GM12874 (cell line): ENCODE data around the gene CAMTA1.

Source experiments
- TF ChIP-seq, protein P1 (sequence below): IDR thresholded peaks from 2 replicates; pipeline ENCODE4 v1.5.1; 2011; ENCODE audit warnings: low read depth, mild to moderate bottlenecking, control low read depth, low read length, moderate library complexity; ENCODE audit not compliant: insufficient read depth

Gene CAMTA1

DNA sequence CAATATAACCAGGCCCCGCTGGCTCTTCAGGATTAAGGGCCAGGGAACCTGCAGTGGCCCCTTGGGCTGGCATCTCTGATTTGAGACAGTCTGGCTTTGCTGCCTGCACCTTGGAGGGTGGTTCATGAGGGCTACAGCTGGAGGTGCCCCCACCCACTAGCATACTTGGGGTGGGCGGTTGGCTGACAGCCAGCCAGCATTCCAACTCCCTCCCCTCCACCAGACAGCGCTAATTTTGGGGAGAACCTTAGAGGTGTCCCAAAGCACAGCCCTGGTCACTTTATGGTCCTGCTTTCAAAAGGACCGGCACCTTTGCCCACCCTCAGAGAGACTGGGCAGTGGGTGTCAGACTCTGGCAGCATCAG, 805.2 kb downstream of the CAMTA1 start:
- TF ChIP-seq, protein P1, sequence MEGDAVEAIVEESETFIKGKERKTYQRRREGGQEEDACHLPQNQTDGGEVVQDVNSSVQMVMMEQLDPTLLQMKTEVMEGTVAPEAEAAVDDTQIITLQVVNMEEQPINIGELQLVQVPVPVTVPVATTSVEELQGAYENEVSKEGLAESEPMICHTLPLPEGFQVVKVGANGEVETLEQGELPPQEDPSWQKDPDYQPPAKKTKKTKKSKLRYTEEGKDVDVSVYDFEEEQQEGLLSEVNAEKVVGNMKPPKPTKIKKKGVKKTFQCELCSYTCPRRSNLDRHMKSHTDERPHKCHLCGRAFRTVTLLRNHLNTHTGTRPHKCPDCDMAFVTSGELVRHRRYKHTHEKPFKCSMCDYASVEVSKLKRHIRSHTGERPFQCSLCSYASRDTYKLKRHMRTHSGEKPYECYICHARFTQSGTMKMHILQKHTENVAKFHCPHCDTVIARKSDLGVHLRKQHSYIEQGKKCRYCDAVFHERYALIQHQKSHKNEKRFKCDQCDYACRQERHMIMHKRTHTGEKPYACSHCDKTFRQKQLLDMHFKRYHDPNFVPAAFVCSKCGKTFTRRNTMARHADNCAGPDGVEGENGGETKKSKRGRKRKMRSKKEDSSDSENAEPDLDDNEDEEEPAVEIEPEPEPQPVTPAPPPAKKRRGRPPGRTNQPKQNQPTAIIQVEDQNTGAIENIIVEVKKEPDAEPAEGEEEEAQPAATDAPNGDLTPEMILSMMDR, result no peak

DNA sequence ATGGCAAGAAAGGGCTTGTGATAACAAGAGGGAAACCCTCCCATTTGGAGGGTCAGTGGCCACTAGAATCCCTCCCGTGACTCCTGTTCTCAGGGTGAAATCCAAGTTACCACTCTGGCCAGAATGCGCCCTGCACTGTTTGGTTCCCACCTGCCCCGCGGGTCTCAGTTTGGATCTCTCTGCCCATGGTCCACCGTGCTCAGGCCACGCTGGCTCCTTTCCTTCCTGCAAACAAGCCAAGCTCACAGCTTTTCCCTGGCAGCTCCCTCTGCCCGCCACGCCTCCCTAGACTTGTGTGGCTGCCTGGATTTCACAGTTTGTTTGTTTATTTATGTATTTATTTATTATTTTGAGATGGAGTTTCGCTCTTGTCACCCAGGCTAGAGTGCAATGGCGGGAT, 806.3 kb downstream of the CAMTA1 start:
- TF ChIP-seq, protein P1, result no peak

DNA sequence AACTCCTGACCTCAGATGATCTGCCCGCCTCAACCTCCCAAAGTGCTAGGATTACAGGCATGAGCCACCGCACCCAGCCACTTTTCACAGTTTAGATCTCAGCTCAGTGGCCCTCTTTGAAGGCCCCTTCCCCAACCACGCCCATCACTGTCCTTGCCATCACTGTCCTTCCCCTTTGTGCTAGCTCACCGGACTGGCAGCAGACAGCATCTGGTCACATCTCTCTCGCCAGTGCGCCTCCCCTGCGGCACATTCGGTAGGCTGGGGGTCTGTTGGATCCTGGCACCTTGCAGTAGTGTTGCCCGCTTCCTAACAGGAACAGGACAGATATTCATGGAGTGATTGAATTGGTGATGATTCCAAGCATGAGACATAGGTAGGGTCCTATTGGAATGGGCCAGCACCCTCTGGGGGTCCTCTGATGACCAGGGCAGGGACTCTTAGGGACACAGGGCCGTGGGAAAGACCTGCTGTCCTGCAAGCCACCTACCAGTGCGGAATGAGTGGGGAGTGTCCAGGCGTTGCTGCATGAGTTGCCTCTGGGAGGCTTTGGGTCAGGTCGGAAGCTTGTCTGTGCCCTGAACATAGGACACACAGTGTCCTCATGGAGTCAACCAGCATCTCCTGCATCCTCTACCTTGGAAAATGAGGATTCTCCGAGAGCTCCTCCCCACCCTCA, 807.0 kb downstream of the CAMTA1 start:
- TF ChIP-seq, protein P1, result no peak

DNA sequence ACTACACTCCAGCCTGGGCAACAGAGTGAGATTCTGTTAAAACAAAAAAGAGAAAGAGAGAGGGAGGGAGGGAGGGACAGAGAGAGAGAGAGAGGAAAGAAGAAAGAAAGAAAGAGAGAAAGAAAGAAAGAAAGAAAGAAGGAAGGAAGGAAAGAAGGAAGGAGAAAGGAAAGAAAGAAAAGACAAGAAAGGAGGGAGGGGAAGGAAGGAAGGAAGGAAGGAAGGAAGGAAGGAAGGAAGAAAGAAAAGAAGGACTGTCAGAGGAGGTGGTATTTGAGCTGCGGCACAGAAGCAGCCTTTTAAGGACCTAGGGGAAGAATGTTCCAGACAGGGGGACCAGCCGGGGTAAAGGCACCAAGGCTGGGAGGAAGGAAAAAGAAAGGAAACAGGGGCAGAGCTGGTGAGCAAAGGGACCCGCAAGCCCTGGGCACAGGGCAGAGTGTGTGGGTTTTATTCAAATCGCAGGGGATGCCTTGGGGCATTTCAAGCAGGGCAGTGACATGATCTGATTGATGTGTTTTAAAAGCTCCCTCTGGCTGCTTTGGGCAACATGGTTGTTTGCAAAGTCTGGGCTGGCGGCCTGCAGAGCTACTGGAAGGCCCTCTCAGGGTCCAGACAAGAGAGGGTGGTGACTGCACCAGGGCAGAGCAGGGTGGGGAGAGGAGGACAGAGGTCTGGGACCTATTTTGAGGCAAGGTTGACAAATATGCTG, 808.9 kb downstream of the CAMTA1 start:
- TF ChIP-seq, protein P1, result no peak

DNA sequence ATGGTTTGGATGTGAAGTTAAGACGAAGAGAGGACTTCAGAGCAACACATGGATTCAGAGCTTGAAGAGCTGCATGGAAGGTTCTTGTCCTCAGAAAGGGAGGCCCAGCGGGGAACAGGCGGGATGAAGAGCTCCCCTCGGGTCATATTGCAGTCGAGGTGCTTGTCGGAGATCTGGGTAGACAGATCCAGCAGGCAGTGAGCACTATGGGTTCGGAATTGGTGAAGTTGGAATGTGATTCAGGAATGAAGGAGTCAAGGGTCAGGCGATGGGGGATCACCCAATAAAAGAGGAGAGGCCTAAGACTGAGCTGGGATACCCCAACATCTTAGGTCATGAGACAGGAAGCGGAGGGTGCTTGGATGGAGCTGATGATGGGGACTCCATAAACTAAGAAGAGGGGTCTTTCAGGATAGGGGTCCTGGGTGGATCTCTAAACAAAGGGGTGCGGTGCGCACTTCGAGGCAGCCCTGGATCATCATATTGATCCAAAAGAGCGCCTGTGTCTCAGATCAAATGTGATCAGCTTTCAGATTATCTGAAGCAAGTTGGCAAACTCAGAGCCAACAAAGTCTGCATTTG, 809.6 kb downstream of the CAMTA1 start:
- TF ChIP-seq, protein P1, result no peak

DNA sequence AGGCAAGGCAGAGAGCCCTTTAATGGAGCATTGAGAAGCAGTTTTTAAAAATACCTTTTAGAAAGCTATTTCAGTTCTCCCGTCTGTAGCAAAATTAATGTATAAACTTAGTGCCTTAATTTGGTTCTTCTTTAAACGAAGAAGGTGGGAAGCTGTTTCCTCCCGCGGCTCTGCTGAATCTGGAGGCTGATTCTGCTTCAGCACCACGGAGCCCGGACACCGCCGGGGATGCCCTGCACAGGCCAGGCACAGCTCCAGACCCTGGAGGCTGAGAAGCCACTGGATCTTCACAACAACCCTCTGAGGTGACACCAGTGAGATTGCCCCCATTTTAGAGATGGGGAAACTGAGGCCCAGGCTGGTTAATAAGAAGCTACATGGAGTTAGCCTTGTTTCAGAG, 810.1 kb downstream of the CAMTA1 start:
- TF ChIP-seq, protein P1, result no peak

DNA sequence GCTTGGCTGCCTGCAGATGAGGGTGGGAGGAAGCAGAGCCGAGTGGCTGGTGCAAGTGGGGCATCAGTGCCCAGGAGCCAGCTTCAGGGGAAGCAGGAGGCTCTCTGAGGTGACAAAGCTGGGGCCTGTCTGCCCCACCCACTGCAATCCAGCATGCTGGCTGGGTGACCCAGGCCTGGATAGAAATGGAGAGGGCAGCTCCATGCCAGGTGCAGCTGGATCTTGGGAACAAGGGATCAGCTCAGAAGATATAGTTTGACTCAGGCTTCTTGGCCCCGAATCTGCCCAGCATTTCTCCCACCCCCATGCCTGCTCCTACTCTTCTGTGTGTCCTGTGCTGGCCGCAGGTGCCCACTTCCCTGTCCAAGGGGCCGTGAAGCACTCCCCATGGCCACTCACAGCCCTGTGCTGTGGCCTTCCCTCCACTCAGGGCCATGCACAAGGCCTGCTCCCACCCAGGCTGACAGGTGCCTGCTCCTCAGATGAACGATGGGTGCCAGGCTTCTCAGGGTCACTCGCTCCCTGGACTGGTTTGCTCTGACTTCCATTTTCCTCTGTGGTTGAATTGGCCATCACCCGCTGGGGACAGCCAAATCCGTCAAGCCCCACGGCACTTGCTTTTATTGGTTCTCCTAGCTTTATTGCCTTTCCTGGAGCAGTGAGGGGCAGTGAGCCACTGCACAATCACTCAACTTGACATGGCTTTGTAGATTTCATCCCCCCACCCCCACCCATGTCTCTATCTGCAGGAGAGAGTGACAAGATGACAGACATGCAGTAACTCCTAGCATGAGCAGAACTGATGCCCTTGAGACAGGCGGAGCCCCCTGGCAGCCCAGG, 811.1 kb downstream of the CAMTA1 start:
- TF ChIP-seq, protein P1, result no peak
